ENCODE data around the gene TGFB2. TPM values are rescaled to one million over a fixed set of nuclear protein-coding genes. Genes with fewer than 3 reads are reported as not detected.

TGFB2 gene
- total RNA-seq, 1 experiment from 2014 or later: not detected

- Histone ChIP-seq H3K9ac (ENCODE audit: extremely low read depth, insufficient read length, low read length) (no peak overlapping the region), H3K4me1 (ENCODE audit: insufficient read depth, low read length) (no peaks in the 10 kb centered on the region), H2BK20ac (ENCODE audit: low read depth, low read length, poor library complexity, severe bottlenecking) (no peak overlapping the region), H3K14ac (ENCODE audit: insufficient read depth, low read length) (no peak overlapping the region), H2BK5ac (ENCODE audit: insufficient read length, low read length) (no peak overlapping the region), H3K23ac (ENCODE audit: insufficient read length, low read depth, low read length) (no peak overlapping the region), H2BK120ac (ENCODE audit: low read depth, low read length, poor library complexity, severe bottlenecking) (no peak overlapping the region), H3K9me3 (ENCODE audit: control insufficient read depth, low read depth, low read length) (no peaks in the 10 kb centered on the region), H2BK12ac (ENCODE audit: insufficient read length, low read depth, low read length) (no peak overlapping the region), H3K23me2 (ENCODE audit: insufficient read length, low read depth, low read length, poor library complexity, severe bottlenecking) (no peaks in the 10 kb centered on the region), H4K8ac (replicated peaks; ENCODE audit: insufficient read length, low read depth, low read length) (no peak overlapping the region), H2AK5ac (ENCODE audit: insufficient read length, low read length) (no peak overlapping the region), H3K27ac (ENCODE audit: insufficient read length, low read depth, low read length) (no peak overlapping the region), H3K56ac (ENCODE audit: insufficient read length, low read depth, low read length) (no peak overlapping the region), H3K18ac (ENCODE audit: insufficient read length, low read depth, low read length) (no peak overlapping the region), H3K79me2 (ENCODE audit: insufficient read depth, low read length) (no peaks in the 10 kb centered on the region), H3T11ph (ENCODE audit: low read length) (no peak overlapping the region), H3K79me1 (ENCODE audit: insufficient read depth, low read depth, low read length, poor library complexity, severe bottlenecking) (no peaks in the 10 kb centered on the region), H4K91ac (ENCODE audit: insufficient read length, low read depth, low read length) (no peak overlapping the region), H2AFZ (ENCODE audit: low read length) (no peak overlapping the region), H3K4me2 (ENCODE audit: insufficient read depth, insufficient read length, low read length) (no peak overlapping the region), H3K4ac (ENCODE audit: low read depth, low read length) (no peak overlapping the region), H3K27me3 (ENCODE audit: insufficient read depth, low read length) (no peaks in the 10 kb centered on the region), H2BK15ac (ENCODE audit: low read depth, low read length) (no peak overlapping the region), H4K20me1 (ENCODE audit: control insufficient read depth, insufficient read depth, insufficient read length) (no peaks in the 10 kb centered on the region), H4K5ac (ENCODE audit: insufficient read length, low read depth, low read length) (no peak overlapping the region)
- Mint-ChIP-seq H3K27ac (no peak overlapping the region), H3K4me3 (no peak overlapping the region), H3K4me1 (no peaks in the 10 kb centered on the region), H3K27me3 (ENCODE audit: low read depth) (no peaks in the 10 kb centered on the region), H3K36me3 (ENCODE audit: insufficient read depth in 1 of 3, low read depth in 3 of 3) (no peaks in the 10 kb centered on the region), H3K9me3 (no peaks in the 10 kb centered on the region)
- TF ChIP-seq CTCF (conservative IDR thresholded peaks at IDR 0.05): no peak
- WGBS (ENCODE audit: extremely low coverage, insufficient read length, low lambda C conversion rate): no CpG with 5 or more reads among the region's 4 CpGs
- DNase-seq: no peak
Observed at GRCh38 chr1:218392780-218393179, 47.6 kb downstream of the TGFB2 start.
